SK-N-MC (cell line): Measurements from ENCODE around the gene LRRC32.

ENCODE experiments used
- EZH2 ChIP-seq: fragments of 200-600 bp; sonication (generic); IDR thresholded peaks from one replicate; pipeline ENCODE4 v1.6.1; 2017; ENCODE audit warnings: antibody characterized with exemption
- FOXP2 ChIP-seq: optimal IDR thresholded peaks from 2 replicates; pipeline ENCODE3; 2011; ENCODE audit warnings: mild to moderate bottlenecking, moderate library complexity; ENCODE audit not compliant: insufficient read depth; ENCODE audit errors: extremely low read length, control extremely low read depth
- POLR2AphosphoS5 ChIP-seq: IDR thresholded peaks from 2 replicates; pipeline ENCODE4 v1.6.1; 2012; ENCODE audit warnings: mild to moderate bottlenecking, low read depth, low read length, borderline replicate concordance

- no peak for TF ChIP-seq EZH2
- no peak for TF ChIP-seq POLR2AphosphoS5
- no peak for TF ChIP-seq FOXP2
Observed at GRCh38 chr11:76624500-76625379, 45.8 kb downstream of the LRRC32 start.
